ENCODE measurements around the gene CARMIL1.

DNA sequence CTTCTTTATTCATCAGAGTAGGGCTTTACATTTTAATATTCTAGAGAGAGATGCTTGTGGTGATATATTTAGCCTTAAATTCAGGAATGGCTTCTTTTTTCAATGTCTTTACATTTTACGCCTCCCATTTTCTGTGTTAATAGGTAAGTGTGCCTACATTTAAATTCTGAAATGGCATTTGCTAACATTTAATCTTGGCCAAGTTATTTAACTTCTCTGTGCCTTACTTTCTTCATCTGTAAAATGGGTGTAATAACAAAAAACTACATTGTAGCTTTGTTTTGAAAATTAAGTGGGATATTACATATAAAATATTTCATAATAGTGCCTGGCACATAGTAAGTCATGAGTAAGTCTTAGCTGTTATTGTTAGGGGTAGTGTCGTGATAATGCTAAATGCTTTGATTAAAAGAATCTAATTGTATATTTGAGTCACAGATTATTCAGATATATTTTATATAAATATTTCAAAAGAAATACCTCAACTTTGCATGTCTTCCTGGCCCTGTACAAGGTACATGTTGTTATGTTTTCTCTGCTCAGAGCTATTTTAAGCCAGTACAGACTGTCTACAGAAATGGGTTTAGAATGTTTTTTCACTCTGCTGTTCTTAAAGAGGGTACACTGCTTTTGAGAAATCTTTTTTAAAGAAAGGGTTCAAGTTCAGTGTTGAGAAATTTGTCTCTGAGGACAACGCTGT, 18.8 kb downstream of the CARMIL1 start:
- TF ChIP-seq, protein P1, sequence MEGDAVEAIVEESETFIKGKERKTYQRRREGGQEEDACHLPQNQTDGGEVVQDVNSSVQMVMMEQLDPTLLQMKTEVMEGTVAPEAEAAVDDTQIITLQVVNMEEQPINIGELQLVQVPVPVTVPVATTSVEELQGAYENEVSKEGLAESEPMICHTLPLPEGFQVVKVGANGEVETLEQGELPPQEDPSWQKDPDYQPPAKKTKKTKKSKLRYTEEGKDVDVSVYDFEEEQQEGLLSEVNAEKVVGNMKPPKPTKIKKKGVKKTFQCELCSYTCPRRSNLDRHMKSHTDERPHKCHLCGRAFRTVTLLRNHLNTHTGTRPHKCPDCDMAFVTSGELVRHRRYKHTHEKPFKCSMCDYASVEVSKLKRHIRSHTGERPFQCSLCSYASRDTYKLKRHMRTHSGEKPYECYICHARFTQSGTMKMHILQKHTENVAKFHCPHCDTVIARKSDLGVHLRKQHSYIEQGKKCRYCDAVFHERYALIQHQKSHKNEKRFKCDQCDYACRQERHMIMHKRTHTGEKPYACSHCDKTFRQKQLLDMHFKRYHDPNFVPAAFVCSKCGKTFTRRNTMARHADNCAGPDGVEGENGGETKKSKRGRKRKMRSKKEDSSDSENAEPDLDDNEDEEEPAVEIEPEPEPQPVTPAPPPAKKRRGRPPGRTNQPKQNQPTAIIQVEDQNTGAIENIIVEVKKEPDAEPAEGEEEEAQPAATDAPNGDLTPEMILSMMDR (IDR thresholded peaks at IDR 0.05), result no peak
- TF ChIP-seq POLR2A (IDR thresholded peaks at IDR 0.05), result no peak
